OCI-LY7 (cell line): Measurements from ENCODE around the gene PODN. TPM values are rescaled to one million over a fixed set of nuclear protein-coding genes. Genes with fewer than 3 reads are reported as not detected.

Experiments used
- BruUV-seq: library from RNA; stranded (reverse); fragments of 400-500 nt; replicated peaks from 2 replicates; lab custom pipeline; 2021; lab: Mats Ljungman, UMichigan
- CTCF ChIA-PET: fragments of 300-600 bp; sonication (Branson Sonifier 250); formaldehyde crosslinking; loops from one replicate; lab custom pipeline; 2022; ENCODE audit warnings: antibody characterized with exemption; ENCODE audit not compliant: unreplicated experiment; lab: Charles Lee
- POLR2A ChIA-PET: fragments of 300-600 bp; sonication (Branson Sonifier 250); formaldehyde crosslinking; loops from one replicate; lab custom pipeline; 2022; ENCODE audit warnings: antibody characterized with exemption; lab: Charles Lee
- DNase-seq: peaks from one replicate; pipeline ENCODE4 v3.0.0-alpha.2; 2015; ENCODE audit warnings: low spot score
- H2AFZ ChIP-seq: fragments of 200-600 bp; sonication (generic), shearing (Covaris generic); 2 replicates; pipeline ENCODE4 v1.6.1; 2014; ENCODE audit warnings: mild to moderate bottlenecking, antibody characterized with exemption, low read length, moderate library complexity
- H3K27ac ChIP-seq: fragments of 200-600 bp; sonication (generic); 2 replicates; pipeline ENCODE4 v1.5.1; 2014; ENCODE audit warnings: mixed run types, low read depth, mild to moderate bottlenecking, moderate library complexity, low read length, inconsistent platforms; ENCODE audit not compliant: poor library complexity, severe bottlenecking
- H3K36me3 ChIP-seq: fragments of 200-600 bp; sonication (generic); 2 replicates; pipeline ENCODE4 v1.6.1; 2014; ENCODE audit warnings: mild to moderate bottlenecking, antibody characterized with exemption, low read length, moderate library complexity, mixed read lengths; ENCODE audit not compliant: insufficient read depth
- H3K4me1 ChIP-seq: fragments of 200-600 bp; sonication (generic); 2 replicates; pipeline ENCODE4 v1.5.1; 2014; ENCODE audit warnings: mild to moderate bottlenecking, low read length; ENCODE audit not compliant: insufficient read depth, poor library complexity, severe bottlenecking
- H3K4me2 ChIP-seq: fragments of 200-600 bp; sonication (generic); 2 replicates; pipeline ENCODE4 v1.6.1; 2014; ENCODE audit warnings: mild to moderate bottlenecking, low read length
- H3K4me3 ChIP-seq: fragments of 200-600 bp; sonication (generic); 2 replicates; pipeline ENCODE4 v1.5.1; 2014; ENCODE audit warnings: mild to moderate bottlenecking, low read depth, low read length; ENCODE audit not compliant: poor library complexity, severe bottlenecking
- H3K79me2 ChIP-seq: fragments of 200-600 bp; sonication (generic); 2 replicates; pipeline ENCODE4 v1.6.1; 2016; ENCODE audit warnings: low read depth, mild to moderate bottlenecking, low read length, moderate library complexity, mixed read lengths; ENCODE audit not compliant: insufficient read depth
- H3K9me2 ChIP-seq: fragments of 200-600 bp; sonication (generic); 2 replicates; pipeline ENCODE4 v1.6.1; 2016; ENCODE audit warnings: mild to moderate bottlenecking, low read length, mixed read lengths; ENCODE audit not compliant: insufficient read depth
- H3K9me3 ChIP-seq: fragments of 200-600 bp; sonication (generic); 2 replicates; pipeline ENCODE4 v1.6.1; 2014; ENCODE audit warnings: mild to moderate bottlenecking, mixed run types, low read length, mixed read lengths
- H4K20me1 ChIP-seq: fragments of 200-600 bp; sonication (generic); 2 replicates; pipeline ENCODE4 v1.6.1; 2014; ENCODE audit warnings: mild to moderate bottlenecking, antibody characterized with exemption, low read length, moderate library complexity, mixed read lengths; ENCODE audit not compliant: insufficient read depth
- CTCF ChIP-seq: fragments of 200-600 bp; sonication (generic); conservative IDR thresholded peaks from 2 replicates; pipeline ENCODE4 v1.5.1; 2014; ENCODE audit warnings: mild to moderate bottlenecking, antibody characterized with exemption, low read length, moderate library complexity, mixed read lengths
- EZH2phosphoT487 ChIP-seq: fragments of 200-600 bp; sonication (generic); IDR thresholded peaks from 2 replicates; pipeline ENCODE4 v1.6.1; 2018; ENCODE audit warnings: low read depth, borderline replicate concordance, mild to moderate bottlenecking, mixed run types, antibody characterized with exemption, low read length, moderate library complexity, mixed read lengths
- intact Hi-C: fragments of 100-400 bp; cut with micrococcal nuclease; formaldehyde crosslinking; loops from one replicate; pipeline ENCODE4 v1.10.0; 2022; ENCODE audit not compliant: unreplicated experiment
- total RNA-seq, 2 experiments: library from RNA; depleted of rRNA in 1 of 2; stranded (reverse); fragments of >200 nt in 1 of 2; shearing (Covaris generic) in 1 of 2; gene quantifications; 2 replicates each; pipeline ENCODE4 v1.2.3, GENCODE V29; 2014 to 2022

PODN gene
- total RNA-seq, 2 experiments from 2014 or later = not detected

- Histone ChIP-seq H3K4me2 (no peak overlapping the region), H3K9me2 (no peaks in the 10 kb centered on the region), H3K79me2 (no peaks in the 10 kb centered on the region), H3K4me3 (no peak overlapping the region), H3K9me3 (no peaks in the 10 kb centered on the region), H2AFZ (no peak overlapping the region), H4K20me1 (no peaks in the 10 kb centered on the region), H3K36me3 (no peaks in the 10 kb centered on the region), H3K4me1 (no peaks in the 10 kb centered on the region), H3K27ac (no peak overlapping the region)
- TF ChIP-seq CTCF (no peak), EZH2phosphoT487 (no peak)
- DNase-seq = no peak
- intact Hi-C loops = no loop called here
- BruUV-seq = no TSS peak
- CTCF ChIA-PET = no interaction called here
- POLR2A ChIA-PET = interaction anchor here (0.6 kb wide), 1 partner anchor 358 kb away, joined by 3 read pairs; no protein-coding TSS in a partner anchor
These were observed 27.6 kb downstream of the PODN start for GRCh38 chr1:53089478-53090226.

GRCh38 chr1:53090227-53091147 lies 28.5 kb downstream of the PODN start:
- H3K9me3 ChIP-seq = peaks cover 2% of the 10 kb centered on the region; the same call in 1 of the 2 replicates
- no peak for DNase-seq
- H3K4me3 ChIP-seq = no peak overlapping the region
- POLR2A ChIA-PET = interaction anchor here (0.6 kb wide), 1 partner anchor 929 kb away, joined by 3 read pairs; no protein-coding TSS in a partner anchor
- H3K36me3 ChIP-seq = no peaks in the 10 kb centered on the region
- no peak overlapping the region for H3K4me2 ChIP-seq
- CTCF ChIA-PET = no interaction called here
- no TSS peak for BruUV-seq
- H3K4me1 ChIP-seq = no peaks in the 10 kb centered on the region
- H2AFZ ChIP-seq = no peak overlapping the region
- H3K27ac ChIP-seq = no peak overlapping the region
- TF ChIP-seq EZH2phosphoT487 (no peak), CTCF (no peak)
- no peaks in the 10 kb centered on the region for H4K20me1 ChIP-seq
- intact Hi-C loops = no loop called here
- H3K79me2 ChIP-seq = no peaks in the 10 kb centered on the region
- H3K9me2 ChIP-seq = no peaks in the 10 kb centered on the region
